HG03039 (cell line): ENCODE results near the gene TALDO1.
A peak's percentile ranks its signal among the peaks of the same experiment; 100 is the strongest.

Experiments
- ATAC-seq: cut with Tn5 transposase; IDR thresholded peaks from one replicate; pipeline ENCODE4 v1.9.1; 2021; ENCODE audit warnings: mild to moderate bottlenecking, moderate library complexity; ENCODE audit not compliant: unreplicated experiment

The TALDO1 gene

GRCh38 chr11:786235-787083 lies 39.2 kb downstream of the TALDO1 start:
- ATAC-seq, result no peak

DNA sequence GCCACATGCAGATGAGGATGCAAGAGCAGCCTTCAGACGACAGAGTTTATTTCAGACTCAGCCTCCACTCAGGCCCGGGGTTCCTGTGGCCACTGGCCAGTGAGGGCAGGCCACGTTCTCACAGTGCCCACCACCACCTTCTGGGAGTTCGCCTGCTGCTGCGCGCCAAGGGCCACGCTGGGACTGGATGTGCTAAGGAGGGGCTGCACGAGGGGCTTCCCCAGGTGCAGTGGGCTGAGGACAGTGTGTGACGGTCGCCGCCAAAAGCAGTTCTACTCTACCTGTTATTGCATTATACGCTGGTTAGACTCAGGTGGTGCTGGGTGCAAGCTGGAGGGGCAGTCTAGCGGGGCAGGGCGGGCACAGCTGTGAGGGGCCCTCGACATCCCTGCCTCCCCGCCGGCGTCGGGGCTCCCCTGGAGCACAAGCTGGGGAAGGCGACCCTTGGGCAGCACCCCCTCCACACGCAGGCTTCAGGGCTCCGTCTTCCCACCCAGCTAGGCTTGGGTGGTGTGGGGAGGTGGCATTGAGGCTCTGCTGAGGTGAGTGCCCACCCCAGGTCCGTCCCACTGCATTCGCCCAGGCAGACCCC lies 39.9 kb downstream of the TALDO1 start:
- no peak for ATAC-seq

DNA sequence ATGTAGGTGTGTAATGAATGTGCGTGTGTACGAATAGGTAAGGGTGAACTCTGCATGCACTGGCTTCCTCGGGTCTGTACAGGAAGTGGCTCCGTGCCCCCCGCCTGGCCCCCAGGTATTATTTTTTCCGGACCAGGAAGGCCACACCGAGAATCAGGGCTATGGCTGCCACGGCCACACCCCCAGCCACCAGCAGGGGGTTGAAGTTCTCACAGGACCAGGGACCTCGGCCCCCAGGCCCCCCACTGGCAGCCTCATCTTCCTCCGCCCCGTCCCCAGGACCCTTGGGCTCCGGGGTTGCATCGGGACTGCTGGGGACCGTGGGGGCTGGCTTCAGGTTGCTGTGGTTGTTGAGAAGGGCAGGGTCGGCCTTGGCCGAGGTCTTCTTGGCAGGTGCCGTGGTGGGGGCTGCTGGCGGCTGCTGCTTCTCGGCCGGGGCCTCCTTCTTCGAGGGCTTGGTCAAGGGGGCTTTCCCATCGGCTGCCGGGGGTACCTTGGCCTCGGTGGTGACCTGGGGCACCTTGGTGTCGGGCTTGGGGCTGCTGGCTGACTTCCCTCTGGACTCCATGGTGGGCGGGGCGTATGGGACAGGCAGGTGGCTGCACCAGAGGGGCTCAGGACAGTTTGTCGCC lies 40.9 kb downstream of the TALDO1 start:
- ATAC-seq, result no peak

- ATAC-seq, result no peak
Observed at GRCh38 chr11:788953-789940, 42.0 kb downstream of the TALDO1 start.

GRCh38 chr11:789943-790342 lies 42.7 kb downstream of the TALDO1 start, which contains the start of gene CEND1:
TSS of gene CEND1 (minus strand) at chr11:790090. CDS start at chr11:788576, 1,514 bp downstream.
- no peak for ATAC-seq

DNA sequence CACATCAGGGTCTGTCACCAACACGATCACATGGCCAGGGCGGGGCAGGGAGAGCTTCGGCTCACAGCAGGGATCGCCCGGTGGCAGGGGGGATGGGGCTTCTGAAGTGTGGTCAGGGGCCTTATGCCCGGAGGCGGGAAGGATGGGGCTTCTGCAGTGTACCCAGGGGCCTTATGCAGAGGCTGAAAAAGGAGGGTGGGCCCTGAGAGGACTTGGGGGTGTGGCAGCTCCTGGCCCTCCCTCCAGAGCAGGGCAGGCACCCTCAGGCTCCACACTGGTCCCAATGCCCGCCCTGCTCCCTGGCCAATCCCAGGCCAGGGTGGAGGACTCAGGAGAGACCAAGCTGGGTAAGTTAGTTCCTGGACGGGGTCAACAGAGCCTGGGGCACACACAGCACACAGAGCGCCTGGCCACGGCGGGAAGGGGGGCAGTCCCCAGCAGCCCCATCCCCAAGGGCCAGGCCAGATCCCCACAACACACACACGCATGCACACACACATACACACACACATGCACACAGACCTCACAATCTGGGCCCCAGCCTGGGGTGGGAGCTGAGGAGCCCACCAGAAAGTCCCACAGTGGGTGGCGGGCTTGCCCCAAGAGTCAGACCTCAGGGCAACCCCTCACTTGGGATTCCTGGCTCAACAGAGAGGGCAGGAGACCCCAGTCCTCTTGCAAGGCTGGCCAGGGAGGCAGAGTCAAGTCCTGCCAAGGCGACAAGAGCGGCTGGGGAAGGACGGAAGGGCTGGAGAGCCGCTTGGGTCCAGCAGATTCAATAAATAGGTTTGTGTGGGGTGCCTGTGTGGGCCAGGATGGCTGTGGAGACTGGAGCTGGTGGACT lies 43.7 kb downstream of the TALDO1 start:
- no peak for ATAC-seq

GRCh38 chr11:791658-792534 lies 44.6 kb downstream of the TALDO1 start:
- no peak for ATAC-seq

GRCh38 chr11:792535-792821 lies 45.2 kb downstream of the TALDO1 start:
- no peak for ATAC-seq

GRCh38 chr11:792873-793272 lies 45.6 kb downstream of the TALDO1 start:
- ATAC-seq, result no peak

DNA sequence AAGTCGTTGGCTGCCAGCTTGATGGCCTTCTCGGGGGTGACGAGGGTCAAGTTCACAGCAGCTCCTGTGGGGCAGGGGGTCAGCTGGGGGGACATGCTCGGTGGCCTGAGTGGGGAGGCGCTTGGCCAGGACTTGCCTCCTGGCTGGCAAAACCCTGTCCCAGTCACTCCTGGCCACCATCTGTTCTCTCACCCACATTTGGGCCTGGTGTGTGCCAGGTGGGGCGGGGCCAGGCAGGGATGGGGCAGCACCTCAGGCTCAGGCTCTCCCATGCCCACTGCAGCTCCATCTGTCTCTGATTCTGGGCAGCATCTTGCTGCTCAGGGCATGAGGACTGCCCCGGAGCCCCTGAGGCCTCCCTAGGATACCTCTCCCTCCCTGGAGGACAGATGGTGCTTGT lies 46.3 kb downstream of the TALDO1 start:
- no peak for ATAC-seq

DNA sequence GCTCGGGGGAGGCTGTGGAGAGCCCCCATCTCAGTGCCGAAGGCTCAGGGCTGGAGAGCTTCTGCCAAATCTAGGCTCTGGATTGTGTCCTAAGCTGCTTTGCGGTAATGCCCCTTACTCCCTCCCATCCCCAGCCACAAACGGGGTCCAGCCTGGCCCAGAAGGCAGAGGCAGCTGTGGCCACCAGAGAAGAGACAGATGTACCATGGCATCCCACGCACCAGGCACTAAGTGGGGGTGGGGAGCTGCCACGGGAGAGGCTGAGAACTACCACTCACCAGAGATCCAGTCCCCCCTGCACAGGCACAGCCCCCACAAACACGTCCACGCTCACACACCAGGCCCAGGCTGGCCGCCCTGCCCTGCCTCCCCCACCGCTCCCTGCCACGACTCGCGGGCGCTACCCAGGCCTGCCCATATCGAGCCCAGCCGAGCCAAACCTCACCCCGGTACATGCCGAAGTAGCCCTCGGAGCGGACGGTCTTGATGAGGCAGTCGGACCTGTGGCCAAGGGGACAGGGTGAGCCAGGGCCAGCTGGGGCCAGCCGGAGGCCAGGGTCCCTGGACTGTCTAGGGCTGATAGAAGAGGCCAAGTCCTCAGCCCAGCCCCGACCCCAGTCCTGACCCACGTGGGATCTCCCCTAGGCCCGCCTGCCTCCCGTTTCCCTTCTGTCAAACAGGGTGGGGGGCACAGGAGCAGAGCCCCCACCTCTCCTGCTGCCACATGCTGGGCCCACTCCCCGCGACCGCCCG lies 46.9 kb downstream of the TALDO1 start:
- ATAC-seq, result no peak

DNA sequence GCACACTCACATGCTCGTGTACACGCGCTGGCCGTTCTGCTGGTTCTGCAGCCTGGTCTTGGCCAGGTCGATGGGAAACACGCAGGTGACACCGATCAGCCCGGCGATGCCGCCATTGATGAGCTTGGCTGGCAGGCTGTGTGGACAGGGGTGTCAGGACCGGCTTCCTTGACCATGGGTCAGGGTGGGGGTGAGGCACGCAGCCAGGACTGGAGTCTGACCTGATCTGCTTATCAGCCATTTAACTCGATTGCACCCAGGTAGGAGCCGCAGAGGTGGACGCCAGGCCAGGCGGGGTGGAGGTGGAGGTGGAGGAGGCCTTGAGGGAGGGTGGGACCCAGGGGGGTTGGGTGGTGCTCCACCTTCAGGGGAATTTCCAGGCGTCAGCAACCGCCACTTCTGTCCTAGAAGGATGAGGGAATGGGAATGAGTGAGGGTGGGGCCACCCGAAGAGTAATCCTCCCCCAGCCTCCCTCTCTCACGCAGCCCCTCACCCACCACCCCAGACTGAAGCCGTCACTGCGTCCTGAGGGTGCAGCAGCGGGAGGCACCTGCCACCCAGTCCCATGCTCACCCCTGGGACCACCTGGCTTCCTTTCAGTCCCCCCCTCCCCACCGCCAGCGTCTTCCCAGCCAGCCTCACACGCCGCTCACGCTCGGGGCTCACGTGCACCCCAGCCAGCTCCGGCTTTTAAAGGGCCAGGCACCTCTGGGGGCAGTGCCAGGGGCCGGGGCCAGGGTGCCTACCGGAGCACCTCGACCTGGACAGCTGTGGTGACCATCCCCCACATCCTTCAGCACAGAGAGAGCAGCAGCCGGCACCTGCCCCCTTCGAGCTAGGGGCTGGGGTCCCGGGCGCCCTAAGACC lies 47.7 kb downstream of the TALDO1 start:
- ATAC-seq, result no peak

DNA sequence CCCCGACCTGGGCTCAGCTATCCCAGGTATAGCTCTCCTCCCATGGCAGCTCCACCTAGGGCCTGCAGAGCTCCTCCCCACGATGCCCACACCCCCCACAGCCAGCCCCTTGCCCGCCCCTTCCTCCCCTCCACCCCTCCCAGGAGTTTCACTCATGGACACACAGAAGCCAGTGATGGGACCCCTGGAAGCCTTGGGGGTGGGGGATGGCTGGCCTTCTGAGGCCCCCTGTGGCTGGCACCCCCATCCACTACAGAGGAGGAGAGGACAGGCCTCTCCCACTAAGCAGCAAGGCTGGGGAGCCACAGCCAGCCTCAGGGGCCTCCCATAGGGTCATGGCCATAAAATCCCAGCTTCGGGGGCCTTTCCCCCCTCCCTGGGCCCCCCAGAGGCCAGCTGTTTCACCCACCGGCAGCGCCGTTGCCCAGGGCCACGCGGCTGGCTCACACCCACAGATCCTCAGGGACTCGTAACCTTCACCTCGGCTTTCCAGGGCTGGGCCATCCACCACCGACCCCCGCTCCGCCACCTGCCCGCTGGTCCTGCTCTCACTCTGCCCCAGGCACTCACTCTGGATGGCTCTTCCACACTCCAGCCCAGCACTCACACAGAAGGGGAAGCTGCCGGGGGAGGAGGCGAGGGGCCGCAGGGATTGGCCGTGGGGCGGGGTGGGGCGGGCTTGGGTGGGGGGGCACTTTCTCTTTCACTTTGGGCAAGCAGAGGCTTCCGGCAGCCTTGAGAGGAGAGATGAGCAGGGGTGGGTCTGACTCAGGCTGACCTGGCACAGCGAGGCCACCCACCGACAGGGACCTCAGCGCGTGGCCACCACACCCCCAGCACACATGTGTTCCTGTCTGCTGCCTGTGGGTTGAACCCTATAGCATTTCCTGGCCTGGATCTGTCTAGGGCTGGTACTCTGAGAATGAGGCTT lies 48.6 kb downstream of the TALDO1 start:
- no peak for ATAC-seq

- no peak for ATAC-seq
Observed at GRCh38 chr11:796565-797295, 49.5 kb downstream of the TALDO1 start.

DNA sequence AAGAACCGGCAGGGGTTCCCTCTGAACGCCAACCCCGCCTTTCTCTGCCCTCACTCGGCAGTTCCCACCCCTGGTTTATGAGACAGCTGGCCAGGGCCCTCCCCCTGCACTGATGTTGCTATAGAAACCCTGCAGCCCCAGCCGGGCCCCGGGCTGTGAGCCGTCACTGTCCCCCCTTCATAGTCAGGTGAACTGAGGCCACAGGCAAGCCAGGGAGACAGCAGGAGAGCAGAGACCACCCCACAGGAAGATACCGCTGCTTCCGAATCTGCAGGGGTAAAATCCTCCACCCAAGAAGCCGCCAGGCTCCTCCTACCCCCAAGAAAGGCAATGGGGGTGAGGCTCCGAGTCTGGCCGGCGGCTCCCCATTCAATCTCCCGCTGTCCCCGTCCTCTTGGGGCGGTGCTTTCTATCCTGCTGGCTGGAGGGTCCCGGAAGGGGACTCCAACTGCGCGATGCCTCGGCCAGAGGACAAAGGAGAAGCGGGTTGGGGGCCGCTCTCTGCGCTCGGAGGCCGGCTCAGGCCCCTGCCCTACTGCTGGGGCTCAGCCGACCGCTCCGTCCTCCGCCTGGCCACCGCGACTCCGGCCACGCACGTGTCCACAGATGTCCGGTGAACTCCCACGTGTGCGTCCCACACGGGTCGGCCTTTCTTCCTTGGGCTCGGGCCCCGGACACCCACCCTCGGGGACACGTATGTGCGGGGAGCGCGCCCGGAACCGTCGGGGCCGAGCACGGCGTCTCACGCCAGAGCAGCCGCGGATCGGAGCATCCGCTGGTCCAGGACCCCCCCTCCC lies 50.2 kb downstream of the TALDO1 start:
- peak; percentile 19 for ATAC-seq
